GM12865 (cell line): Measurements from ENCODE around the gene MTREX.

Source experiments
- DNase-seq: peaks from one replicate; pipeline ENCODE4 v3.0.0; 2010; ENCODE audit warnings: low read depth
- H3K4me3 ChIP-seq: 2 replicates; pipeline ENCODE4 v1.5.1; 2011; ENCODE audit warnings: mild to moderate bottlenecking, low read depth, low read length, control low read depth
- CTCF ChIP-seq: IDR thresholded peaks from 2 replicates; pipeline ENCODE4 v1.5.1; 2011; ENCODE audit warnings: low read length, control low read depth, low read depth, inconsistent platforms; ENCODE audit not compliant: insufficient read depth; ENCODE audit errors: missing control alignments

Gene MTREX

GRCh38 chr5:55372130-55372925 is 64.5 kb downstream of the MTREX start:
- H3K4me3 ChIP-seq: no peak overlapping the region
- TF ChIP-seq CTCF: no peak
- no peak for DNase-seq

GRCh38 chr5:55377810-55378209 is 70.0 kb downstream of the MTREX start:
- no peak for TF ChIP-seq CTCF
- no peak overlapping the region for H3K4me3 ChIP-seq
- DNase-seq: no peak

GRCh38 chr5:55383254-55383653 is 75.5 kb downstream of the MTREX start:
- no peak overlapping the region for H3K4me3 ChIP-seq
- TF ChIP-seq CTCF: no peak
- DNase-seq: no peak

GRCh38 chr5:55384072-55384471 is 76.3 kb downstream of the MTREX start:
- no peak for TF ChIP-seq CTCF
- no peak overlapping the region for H3K4me3 ChIP-seq
- no peak for DNase-seq

GRCh38 chr5:55385227-55385626 is 77.4 kb downstream of the MTREX start:
- no peak overlapping the region for H3K4me3 ChIP-seq
- DNase-seq: no peak
- no peak for TF ChIP-seq CTCF

- no peak for DNase-seq
- no peak overlapping the region for H3K4me3 ChIP-seq
- no peak for TF ChIP-seq CTCF
Observed at GRCh38 chr5:55385846-55386245, 78.1 kb downstream of the MTREX start.

- DNase-seq: no peak
- H3K4me3 ChIP-seq: no peak overlapping the region
- TF ChIP-seq CTCF: no peak
Observed at GRCh38 chr5:55386356-55386755, 78.6 kb downstream of the MTREX start.
